Duodenal mucosa (tissue), 2 donors: ENCODE data around the gene SHD.

ENCODE experiments used
- H3K27ac ChIP-seq: one replicate; pipeline ENCODE4 v1.7.0; 2013; ENCODE audit warnings: low read depth, low read length
- H3K27me3 ChIP-seq, 2 donors: one replicate each; pipeline ENCODE4 v1.7.0; 2013; ENCODE audit warnings: low read length in 2 of 2, control low read depth in 1 of 2; ENCODE audit not compliant: insufficient read depth in 2 of 2, control insufficient read depth in 1 of 2
- H3K36me3 ChIP-seq, 2 donors: one replicate each; pipeline ENCODE4 v1.7.0; 2013; ENCODE audit warnings: low read length in 2 of 2, control low read depth in 1 of 2; ENCODE audit not compliant: insufficient read depth in 2 of 2, control insufficient read depth in 1 of 2
- H3K4me1 ChIP-seq, 2 donors: one replicate each; pipeline ENCODE4 v1.7.0; 2013; ENCODE audit warnings: low read length in 2 of 2, control low read depth in 1 of 2; ENCODE audit not compliant: insufficient read depth in 2 of 2, control insufficient read depth in 1 of 2
- H3K4me3 ChIP-seq, 2 donors: one replicate each; pipeline ENCODE4 v1.7.0; 2013; ENCODE audit warnings: low read length in 2 of 2, low read depth in 1 of 2
- H3K9ac ChIP-seq, 2 donors: one replicate each; pipeline ENCODE4 v1.7.0; 2013; ENCODE audit warnings: low read length in 2 of 2, low read depth in 1 of 2
- H3K9me3 ChIP-seq, 2 donors: one replicate each; pipeline ENCODE4 v1.7.0; 2013; ENCODE audit warnings: low read length in 2 of 2, control low read depth in 1 of 2; ENCODE audit not compliant: control insufficient read depth in 1 of 2

Gene SHD

DNA sequence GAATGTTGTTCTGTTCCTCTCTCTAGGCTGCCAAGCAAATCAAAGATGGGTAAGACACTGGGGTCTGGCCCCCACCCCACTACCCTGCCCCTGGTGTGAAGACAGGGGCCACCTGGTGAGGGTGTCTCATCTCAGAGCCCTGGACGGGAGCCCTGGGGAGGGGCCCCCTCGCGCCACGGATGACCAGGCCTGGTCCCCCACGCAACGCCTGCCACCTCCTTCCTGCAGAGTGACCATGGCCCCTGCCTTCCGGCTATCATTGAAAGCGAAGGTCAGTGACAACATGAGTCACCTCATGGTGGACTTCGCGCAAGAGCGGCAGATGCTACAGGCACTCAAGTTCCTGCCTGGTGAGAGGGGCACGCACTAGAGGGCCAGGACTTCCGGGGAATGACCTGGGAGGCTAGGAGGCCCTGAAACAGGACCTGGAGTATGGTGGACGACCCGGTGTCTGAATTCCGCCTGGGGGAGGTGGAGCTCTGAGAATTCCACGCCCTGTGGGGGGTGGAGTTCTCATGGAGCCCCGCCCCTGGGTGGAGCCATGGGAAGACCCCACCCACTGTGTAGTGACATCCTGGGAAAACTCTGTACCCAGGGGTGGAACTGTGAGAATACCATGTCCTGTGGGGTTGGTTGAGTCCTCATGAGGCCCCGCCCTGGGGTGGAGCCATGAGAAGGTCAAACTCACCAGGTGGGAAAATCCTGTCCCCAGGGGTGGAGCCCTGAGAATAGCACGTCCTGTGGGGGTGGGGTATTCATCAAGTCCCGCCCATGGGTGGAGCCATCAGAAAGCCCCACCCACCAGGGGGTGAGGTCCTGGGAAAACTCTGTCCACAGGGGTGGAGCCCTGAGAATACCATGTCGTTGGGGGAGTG is 31.4 kb downstream of the SHD start:
- Histone ChIP-seq H3K27me3 (peaks cover 0 to 3% of the 10 kb centered on the region in 2 donors), H3K27ac (no peak overlapping the region), H3K36me3 (no peaks in the 10 kb centered on the region), H3K4me3 (no peak overlapping the region), H3K9ac (no peak overlapping the region), H3K4me1 (no peaks in the 10 kb centered on the region), H3K9me3 (no peaks in the 10 kb centered on the region)

DNA sequence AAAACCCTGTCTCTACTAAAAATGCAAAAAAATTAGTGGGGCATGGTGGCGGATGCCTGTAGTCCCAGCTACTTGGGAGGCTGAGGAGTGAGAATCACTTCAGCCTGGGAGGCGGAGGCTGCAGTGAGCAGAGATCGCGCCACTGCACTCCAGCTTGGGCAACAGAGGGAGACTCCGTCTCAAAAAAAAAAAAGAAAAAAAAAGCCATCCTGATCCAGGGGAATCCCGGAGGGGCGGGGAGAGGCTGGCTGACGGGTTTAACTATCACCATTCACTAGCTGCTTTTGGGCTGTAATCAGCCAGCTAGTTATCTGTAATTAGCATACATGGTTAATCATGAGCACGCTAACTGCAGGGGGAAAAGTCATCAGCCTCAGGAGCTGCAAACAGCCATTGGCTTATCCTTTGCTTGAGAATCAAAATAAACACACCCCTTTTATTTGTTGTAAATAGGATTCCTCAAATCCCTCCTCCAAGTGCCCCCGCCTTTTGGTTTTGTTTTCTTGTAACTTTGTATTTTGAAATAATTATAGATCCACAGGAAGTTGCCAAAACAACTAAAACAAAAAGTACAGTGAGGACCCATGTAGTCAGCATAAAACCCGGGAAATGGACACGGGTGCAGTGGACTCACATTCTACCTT is 34.9 kb downstream of the SHD start:
- H3K9me3 ChIP-seq: no peaks in the 10 kb centered on the region
- H3K27ac ChIP-seq: no peak overlapping the region
- no peaks in the 10 kb centered on the region for H3K27me3 ChIP-seq
- no peak overlapping the region for H3K9ac ChIP-seq
- no peaks in the 10 kb centered on the region for H3K4me1 ChIP-seq
- no peaks in the 10 kb centered on the region for H3K36me3 ChIP-seq
- no peak overlapping the region for H3K4me3 ChIP-seq

DNA sequence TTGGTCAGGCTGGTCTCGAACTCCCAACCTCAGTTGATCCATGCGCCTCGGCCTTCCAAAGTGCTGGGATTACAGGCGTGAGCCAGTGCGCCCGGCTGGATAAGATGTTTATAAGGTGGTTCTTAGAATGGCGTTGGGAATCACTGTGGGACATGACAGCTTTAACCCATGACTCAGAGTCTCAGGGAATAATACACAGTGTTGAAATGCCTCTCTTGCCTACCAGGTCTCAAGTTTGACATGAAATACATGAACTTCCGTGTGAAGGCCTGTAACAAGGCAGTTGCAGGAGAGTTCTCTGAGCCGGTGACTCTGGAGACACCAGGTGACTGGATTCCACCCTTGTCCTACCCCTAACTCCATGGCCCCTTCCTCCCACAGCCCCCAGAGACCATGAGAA is 37.9 kb downstream of the SHD start:
- Histone ChIP-seq H3K9me3 (no peaks in the 10 kb centered on the region), H3K4me1 (no peaks in the 10 kb centered on the region), H3K27me3 (no peaks in the 10 kb centered on the region), H3K4me3 (no peak overlapping the region), H3K27ac (no peak overlapping the region), H3K36me3 (no peaks in the 10 kb centered on the region), H3K9ac (no peak overlapping the region)

DNA sequence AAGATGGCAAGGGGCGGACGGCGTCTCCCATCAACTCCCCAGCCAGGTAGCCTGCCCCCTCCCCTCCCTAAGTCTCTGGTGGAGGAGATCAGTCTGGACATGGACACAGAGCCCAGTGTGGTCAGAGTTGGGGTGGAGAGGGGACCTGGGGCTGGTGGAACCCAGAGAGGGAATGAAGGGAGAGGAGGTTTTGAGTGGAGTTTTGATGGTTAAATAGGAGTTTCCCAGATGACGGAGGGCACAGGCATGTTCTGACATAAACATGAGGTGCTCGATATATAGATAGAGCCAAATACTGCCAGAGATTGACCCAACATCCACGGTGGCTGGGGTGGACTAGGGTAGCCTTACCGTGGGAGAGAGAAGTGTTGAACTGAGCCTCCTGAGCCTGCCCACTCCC is 39.4 kb downstream of the SHD start:
- H3K36me3 ChIP-seq: no peaks in the 10 kb centered on the region
- no peaks in the 10 kb centered on the region for H3K9me3 ChIP-seq
- H3K9ac ChIP-seq: no peak overlapping the region

DNA sequence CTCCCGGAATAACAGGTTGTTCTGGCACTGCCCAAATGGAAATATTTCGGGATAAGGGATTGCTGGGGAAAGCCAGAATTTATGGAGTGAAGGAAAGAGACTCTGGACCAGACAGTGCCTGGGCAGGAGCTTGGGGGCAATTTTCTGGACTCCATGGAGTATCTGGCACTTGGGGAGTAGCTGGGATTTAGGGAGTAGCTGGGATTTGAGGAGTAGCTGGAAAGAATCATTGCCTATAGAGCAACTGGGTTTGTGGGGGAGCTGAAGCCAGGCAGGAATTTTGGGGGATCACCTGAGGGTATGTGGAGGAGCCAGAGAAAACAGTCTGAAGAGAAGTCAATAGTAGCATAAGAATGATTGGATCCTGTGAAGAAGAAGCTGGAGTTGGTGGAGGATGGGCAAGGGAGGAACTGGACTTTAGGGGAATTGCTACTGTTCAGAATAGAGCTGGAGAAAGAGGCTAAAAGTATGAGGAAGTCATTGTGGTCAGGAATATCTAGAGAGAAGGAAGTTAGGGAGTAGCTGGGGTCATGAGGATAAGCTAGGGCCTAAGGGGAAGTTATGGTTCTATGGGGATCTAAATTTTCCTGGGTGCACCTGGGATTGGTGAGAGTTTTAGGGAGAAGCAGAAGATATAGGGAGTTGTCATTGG is 40.1 kb downstream of the SHD start:
- H3K36me3 ChIP-seq: no peaks in the 10 kb centered on the region
- no peaks in the 10 kb centered on the region for H3K4me1 ChIP-seq
- H3K9ac ChIP-seq: no peak overlapping the region
- no peak overlapping the region for H3K27ac ChIP-seq
- H3K27me3 ChIP-seq: no peaks in the 10 kb centered on the region
- no peaks in the 10 kb centered on the region for H3K9me3 ChIP-seq
- no peak overlapping the region for H3K4me3 ChIP-seq

More for the DNA sequence above, 39.4 kb downstream of the SHD start:
- Histone ChIP-seq H3K4me3 (no peak overlapping the region), H3K4me1 (no peaks in the 10 kb centered on the region), H3K27me3 (no peaks in the 10 kb centered on the region), H3K27ac (no peak overlapping the region)

DNA sequence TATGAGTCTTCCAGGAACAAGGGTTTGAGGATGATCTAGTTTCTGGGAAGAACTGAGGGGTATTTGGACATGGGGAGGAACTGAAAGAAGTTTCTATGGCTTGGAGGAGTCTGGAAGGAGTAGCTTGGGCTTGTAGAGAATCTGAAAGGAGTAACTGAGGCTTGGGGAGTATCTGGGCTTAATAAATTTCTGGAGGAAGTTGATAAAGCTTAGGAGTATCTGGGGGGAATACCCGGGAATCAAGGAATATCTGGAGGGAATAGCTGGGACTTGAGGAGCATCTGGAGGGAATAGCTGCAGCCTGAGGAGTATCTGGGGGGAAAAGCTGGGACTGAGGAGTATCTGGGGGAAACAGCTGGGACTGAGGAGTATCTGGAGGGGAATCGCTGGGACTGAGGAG is 41.4 kb downstream of the SHD start:
- Histone ChIP-seq H3K4me1 (no peaks in the 10 kb centered on the region), H3K9me3 (no peaks in the 10 kb centered on the region)

DNA sequence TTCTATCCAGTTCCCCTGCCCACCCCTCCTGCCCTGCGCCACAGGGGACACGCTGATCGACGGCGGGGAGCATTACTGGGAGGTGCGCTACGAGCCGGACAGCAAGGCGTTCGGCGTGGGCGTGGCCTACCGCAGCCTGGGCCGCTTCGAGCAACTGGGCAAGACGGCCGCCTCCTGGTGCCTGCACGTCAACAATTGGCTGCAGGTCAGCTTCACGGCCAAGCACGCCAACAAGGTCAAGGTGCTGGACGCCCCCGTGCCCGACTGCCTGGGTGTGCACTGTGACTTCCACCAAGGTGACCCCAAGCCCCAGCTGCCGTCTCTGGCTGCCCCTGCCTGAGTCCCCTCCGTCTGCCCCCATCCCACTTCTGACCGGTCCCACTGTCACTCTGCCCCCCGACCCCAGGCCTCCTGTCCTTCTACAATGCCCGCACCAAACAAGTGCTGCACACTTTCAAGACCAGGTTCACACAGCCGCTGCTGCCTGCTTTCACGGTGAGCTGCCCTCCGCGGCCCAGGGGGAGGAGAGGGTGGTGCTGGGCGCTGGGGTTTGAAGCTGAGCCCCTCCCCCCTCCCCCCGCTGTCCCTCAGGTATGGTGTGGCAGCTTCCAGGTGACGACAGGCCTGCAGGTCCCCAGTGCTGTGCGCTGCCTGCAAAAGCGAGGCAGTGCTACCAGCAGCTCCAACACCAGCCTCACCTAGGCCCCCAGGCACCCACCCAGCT is 44.0 kb downstream of the SHD start:
- no peaks in the 10 kb centered on the region for H3K4me1 ChIP-seq
- H3K27ac ChIP-seq: no peak overlapping the region
- H3K4me3 ChIP-seq: no peak overlapping the region
- H3K9ac ChIP-seq: no peak overlapping the region
- no peaks in the 10 kb centered on the region for H3K27me3 ChIP-seq
- peaks cover 3 to 5% of the 10 kb centered on the region in 2 donors for H3K36me3 ChIP-seq
- no peaks in the 10 kb centered on the region for H3K9me3 ChIP-seq

More for the DNA sequence above, 41.4 kb downstream of the SHD start:
- Histone ChIP-seq H3K27me3 (no peaks in the 10 kb centered on the region), H3K36me3 (no peaks in the 10 kb centered on the region), H3K9ac (no peak overlapping the region), H3K27ac (no peak overlapping the region), H3K4me3 (no peak overlapping the region)

DNA sequence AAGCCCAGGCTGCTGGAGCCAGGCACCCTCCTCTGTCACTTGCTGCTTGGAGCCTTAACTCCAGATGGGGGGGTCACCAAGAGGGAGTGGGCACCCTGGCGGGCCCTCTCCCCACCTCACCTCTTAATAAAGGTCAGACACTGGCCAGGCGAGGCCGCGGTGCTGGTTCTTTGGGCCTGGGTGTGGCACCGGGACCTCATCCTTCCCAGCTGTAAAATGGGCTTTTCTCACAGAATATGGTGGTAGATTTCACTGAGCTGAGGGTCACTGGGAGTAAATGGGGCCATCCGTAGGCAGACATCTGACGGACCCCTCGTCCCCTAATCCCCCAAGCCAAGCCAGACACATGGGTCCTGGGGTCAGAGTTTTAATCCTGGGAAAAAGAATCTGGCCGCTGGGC is 44.6 kb downstream of the SHD start:
- peaks cover 3 to 5% of the 10 kb centered on the region in 2 donors for H3K36me3 ChIP-seq
- no peak overlapping the region for H3K4me3 ChIP-seq
- no peak overlapping the region for H3K27ac ChIP-seq
- H3K9ac ChIP-seq: no peak overlapping the region
- H3K9me3 ChIP-seq: no peaks in the 10 kb centered on the region
- no peaks in the 10 kb centered on the region for H3K27me3 ChIP-seq
- H3K4me1 ChIP-seq: peaks cover 0 to 3% of the 10 kb centered on the region in 2 donors

DNA sequence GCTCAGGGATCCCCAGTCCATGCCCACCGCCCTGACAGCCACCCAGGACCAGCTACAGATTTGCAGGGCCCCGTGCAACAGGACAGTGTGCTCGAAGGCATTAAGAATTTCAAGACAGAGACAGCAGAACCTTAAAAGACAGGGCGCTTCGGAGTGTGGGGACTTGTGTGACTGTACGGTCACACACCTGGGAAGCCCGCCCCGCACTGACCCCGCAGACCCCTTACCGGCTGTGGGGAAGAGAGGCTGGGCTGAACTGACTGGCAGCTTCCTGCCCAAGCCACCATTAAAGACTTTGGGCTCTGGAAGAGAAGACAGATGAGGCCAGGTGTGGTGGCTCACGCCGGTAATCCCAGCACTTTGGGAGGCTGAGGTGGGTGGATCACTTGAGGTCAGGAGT is 45.2 kb downstream of the SHD start:
- Histone ChIP-seq H3K9me3 (no peaks in the 10 kb centered on the region), H3K4me1 (peaks cover 0 to 3% of the 10 kb centered on the region in 2 donors), H3K4me3 (no peak overlapping the region), H3K9ac (no peak overlapping the region), H3K27me3 (no peaks in the 10 kb centered on the region), H3K27ac (no peak overlapping the region), H3K36me3 (peaks cover 3 to 5% of the 10 kb centered on the region in 2 donors)
